Measurements from ENCODE around the gene NEURL1B.

DNA sequence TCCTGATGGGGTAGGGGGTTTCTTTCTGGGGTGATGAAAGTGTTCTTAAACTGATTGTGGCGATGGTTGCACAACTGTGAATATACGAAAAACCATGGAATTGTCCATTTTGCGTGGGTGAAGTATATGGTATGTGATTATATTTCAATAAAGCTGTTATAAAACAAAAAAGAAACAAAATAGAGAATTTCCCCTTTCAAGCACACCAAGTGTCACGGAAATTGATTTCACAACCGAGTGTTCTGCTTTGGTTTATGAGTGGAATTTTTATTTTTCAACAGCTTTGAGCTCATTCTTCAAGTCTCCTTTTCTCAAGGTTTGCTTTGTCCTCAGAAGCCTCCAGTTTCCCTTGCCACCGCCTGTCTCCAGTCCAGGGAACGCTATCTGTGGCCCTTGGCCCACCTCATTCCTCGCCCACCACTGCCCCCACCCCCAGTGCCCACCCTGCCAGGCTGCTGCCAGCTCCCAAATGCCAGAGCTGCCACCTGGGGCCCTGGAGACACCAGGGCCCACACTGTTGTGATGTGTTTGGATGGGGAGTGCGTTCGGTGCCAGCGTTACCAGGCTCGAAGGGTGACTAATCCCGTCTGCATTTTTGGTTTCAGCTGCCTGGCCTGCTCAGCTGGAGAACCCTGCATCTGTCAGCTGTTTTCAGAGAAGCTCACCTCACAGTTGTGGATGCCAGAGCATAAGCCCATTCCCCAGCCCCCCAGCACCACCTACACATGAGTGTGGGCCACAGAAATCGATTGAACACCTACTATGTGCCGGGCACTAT, 99.6 kb downstream of the NEURL1B start:
- TF ChIP-seq, protein P1, sequence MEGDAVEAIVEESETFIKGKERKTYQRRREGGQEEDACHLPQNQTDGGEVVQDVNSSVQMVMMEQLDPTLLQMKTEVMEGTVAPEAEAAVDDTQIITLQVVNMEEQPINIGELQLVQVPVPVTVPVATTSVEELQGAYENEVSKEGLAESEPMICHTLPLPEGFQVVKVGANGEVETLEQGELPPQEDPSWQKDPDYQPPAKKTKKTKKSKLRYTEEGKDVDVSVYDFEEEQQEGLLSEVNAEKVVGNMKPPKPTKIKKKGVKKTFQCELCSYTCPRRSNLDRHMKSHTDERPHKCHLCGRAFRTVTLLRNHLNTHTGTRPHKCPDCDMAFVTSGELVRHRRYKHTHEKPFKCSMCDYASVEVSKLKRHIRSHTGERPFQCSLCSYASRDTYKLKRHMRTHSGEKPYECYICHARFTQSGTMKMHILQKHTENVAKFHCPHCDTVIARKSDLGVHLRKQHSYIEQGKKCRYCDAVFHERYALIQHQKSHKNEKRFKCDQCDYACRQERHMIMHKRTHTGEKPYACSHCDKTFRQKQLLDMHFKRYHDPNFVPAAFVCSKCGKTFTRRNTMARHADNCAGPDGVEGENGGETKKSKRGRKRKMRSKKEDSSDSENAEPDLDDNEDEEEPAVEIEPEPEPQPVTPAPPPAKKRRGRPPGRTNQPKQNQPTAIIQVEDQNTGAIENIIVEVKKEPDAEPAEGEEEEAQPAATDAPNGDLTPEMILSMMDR (IDR thresholded peaks at IDR 0.05) = no peak
- TF ChIP-seq POLR2A (IDR thresholded peaks at IDR 0.05) (no peak), POLR2AphosphoS5 (IDR thresholded peaks at IDR 0.05; ENCODE audit: insufficient read depth in 1 of 2, low read depth in 1 of 2) (peak; percentile 35 to 59)
